Spleen (tissue), 13 donors: Measurements from ENCODE around the gene PLXNB1. TPM values are rescaled to one million over a fixed set of nuclear protein-coding genes. Genes with fewer than 3 reads are reported as not detected.

ENCODE experiments used
- DNase-seq: peaks from one replicate; pipeline ENCODE4 v3.0.0-alpha.2; 2020
- H3K27ac ChIP-seq, 8 donors: fragments of 200-600 bp; sonication (generic) in 7 of 8; 1 replicate in 4 of 8; 2 replicates in 4 of 8; pipeline versions ENCODE4 v1.5.0 to v1.8.0; 2016 to 2021; ENCODE audit warnings: inconsistent platforms in 4 of 8, mild to moderate bottlenecking in 4 of 8, moderate library complexity in 1 of 8
- H3K27me3 ChIP-seq, 7 donors: fragments of 200-600 bp; sonication (generic) in 6 of 7; replicated peaks in 1 of 7; 1 replicate in 4 of 7; 2 replicates in 3 of 7; pipeline versions ENCODE4 v1.5.0 to v1.8.0; 2016 to 2021; ENCODE audit warnings: inconsistent platforms in 3 of 7, mild to moderate bottlenecking in 1 of 7
- H3K36me3 ChIP-seq, 6 donors: fragments of 200-600 bp; sonication (generic) in 5 of 6; 1 replicate in 4 of 6; 2 replicates in 2 of 6; pipeline versions ENCODE4 v1.5.0 to v1.8.0; 2016 to 2021; ENCODE audit warnings: inconsistent platforms in 2 of 6
- H3K4me1 ChIP-seq, 6 donors: fragments of 200-600 bp; sonication (generic) in 5 of 6; 1 replicate in 3 of 6; 2 replicates in 3 of 6; pipeline versions ENCODE4 v1.5.0 to v1.8.0; 2016 to 2021; ENCODE audit warnings: inconsistent platforms in 3 of 6
- H3K4me3 ChIP-seq, 8 donors: fragments of 200-600 bp; sonication (generic) in 7 of 8; 1 replicate in 4 of 8; 2 replicates in 4 of 8; pipeline versions ENCODE4 v1.5.0 to v1.8.0; 2016 to 2021; ENCODE audit warnings: inconsistent platforms in 4 of 8, mild to moderate bottlenecking in 4 of 8, moderate library complexity in 2 of 8
- H3K9me3 ChIP-seq, 8 donors: fragments of 200-600 bp; sonication (generic) in 7 of 8; 1 replicate in 4 of 8; 2 replicates in 4 of 8; pipeline versions ENCODE4 v1.5.0 to v1.8.0; 2016 to 2021; ENCODE audit warnings: inconsistent platforms in 4 of 8
- CTCF ChIP-seq, 11 experiments: fragments of 200-600 bp in 7 of 11; fragments of 450-650 bp in 4 of 11; sonication (generic) in 4 of 11; IDR thresholded peaks in 8 of 11; conservative IDR thresholded peaks in 3 of 11; 1 replicate in 7 of 11; 2 replicates in 4 of 11; pipeline versions ENCODE4 v1.4.0 to v1.8.0; 2016 to 2021; ENCODE audit warnings: antibody characterized with exemption in 11 of 11, inconsistent platforms in 4 of 11, mild to moderate bottlenecking in 1 of 11
- POLR2A ChIP-seq, 3 donors: fragments of 450-650 bp; IDR thresholded peaks; one replicate each; pipeline ENCODE4 v1.5.1; 2017; ENCODE audit warnings: antibody characterized with exemption in 3 of 3, mild to moderate bottlenecking in 1 of 3
- POLR2AphosphoS5 ChIP-seq, 3 donors: sonication (generic); formaldehyde crosslinking; IDR thresholded peaks; one replicate each; pipeline ENCODE4 v1.5.1; 2017; ENCODE audit warnings: antibody characterized with exemption in 3 of 3
- WGBS, 5 donors: extraction: QIAGEN DNeasy Blood & Tissue Kit in 3 of 5; methylation state at CpG; one replicate each; pipeline versions ENCODE4 v1.1.5 to v1.1.7; 2013 to 2018; 5-methylcytosine and 5-hydroxymethylcytosine counted together
- intact Hi-C: fragments of 100-400 bp; cut with DNase I; formaldehyde crosslinking; loops from one replicate; pipeline ENCODE4 v1.15.0; 2023; ENCODE audit warnings: low total_unique reads
- long read RNA-seq, 2 donors: transcript quantifications; one replicate each; lab custom pipeline, GENCODE V29; 2026
- polyA plus RNA-seq, 3 donors: library from polyadenylated mRNA; stranded (reverse); fragments of 200-250 nt; gene quantifications; one replicate each; pipeline ENCODE4 v1.2.1, GENCODE V29; 2013
- total RNA-seq, 7 donors: library from RNA; depleted of rRNA in 3 of 7; stranded (reverse); fragments of >200 nt in 3 of 7; fragmentation: NEBNext Ultra II Directional in 4 of 7; extraction: Animal tissue kit (Norgen Biotek cat#: 25700) in 4 of 7; gene quantifications; one replicate each; pipeline versions ENCODE4 v1.1.0 to v1.2.1, GENCODE V29; 2016 to 2021
- donor health status: healthy with polysubstance abuse.
- donor health status: DM: no; HTN: no; CAD: no; lungs with moderate emphysema.
- donor health status: DM: no; HTN: no; CAD: no.
- donor health status: Bipolar disorder and iron deficiency.
- donor health status: healthy.
- donor health status: DM: no; HTN: no; CAD: no.
- donor health status: DM: yes; HTN: yes; CAD: no.

PLXNB1 gene
- total RNA-seq: 10 to 100 TPM; 31.8 to 95.9 (median 58.2) TPM
- polyA plus RNA-seq: 10 to 100 TPM; 12.3 to 58.3 (median 35.8) TPM
- long read RNA-seq, donor 1: 0 reads
- long read RNA-seq, donor 2, partial matches to known transcripts: 0 of 1 reads
- long read RNA-seq, donor 2, other reads (novel, unspliced or antisense): 0 of 1 reads

GRCh38 chr3:48429960-48430707 lies at the start of gene PLXNB1:
PLXNB1 (minus strand) TSS chr3:48430086; CDS start chr3:48424611, 5,475 bp downstream.
- peak; percentile 73 for DNase-seq
- Histone ChIP-seq H3K4me3 (peak within 1 kb of the TSS; percentile 70 to 83 (median 76)), H3K27ac (peak within 1 kb of the TSS; percentile 70 to 89 (median 86)), H3K27me3 (peaks cover 0 to 25% (median 9%) of the 10 kb centered on the region in 7 donors), H3K4me1 (peaks cover 8 to 95% (median 57%) of the 10 kb centered on the region in 6 donors), H3K9me3 (no peaks in the 10 kb centered on the region), H3K36me3 (peaks cover 0 to 34% (median 18%) of the 10 kb centered on the region in 6 donors)
- intact Hi-C loops: loop anchor here (10.0 kb wide), 1 partner anchor 155 kb away; no protein-coding TSS in a partner anchor
- TF ChIP-seq POLR2A (IDR thresholded peaks at IDR 0.05) (no peak), POLR2AphosphoS5 (IDR thresholded peaks at IDR 0.05) (peak in 1 of 3 donors; percentile 13), CTCF (IDR thresholded peaks at IDR 0.05 in 8 of 11, conservative IDR thresholded peaks at IDR 0.05 in 3 of 11) (no peak)
- WGBS, 5 donors: 17 to 25% (median 20%) methylated on average over 13 to 15 of the region's 15 CpGs

- H3K4me3 ChIP-seq: peak overlapping the region in 5 of 8 donors; percentile 2 to 64 (median 21)
These were observed 49.0 kb upstream of the PLXNB1 start for GRCh38 chr3:48478626-48479555.

GRCh38 chr3:48477959-48478520 lies 48.2 kb upstream of the PLXNB1 start:
- intact Hi-C loops: no loop called here
- no peak for DNase-seq
- 83 to 93% (median 88%) methylated on average over 8 to 9 of the region's 9 CpGs for WGBS, 5 donors
- peak overlapping the region; percentile 41 to 99 (median 83) for H3K27ac ChIP-seq
- peaks cover 15 to 78% (median 51%) of the 10 kb centered on the region in 6 donors for H3K4me1 ChIP-seq
- H3K36me3 ChIP-seq: peaks cover 0 to 57% (median 0%) of the 10 kb centered on the region in 6 donors
- peak overlapping the region in 3 of 8 donors; percentile 17 to 64 (median 29) for H3K4me3 ChIP-seq
- no peaks in the 10 kb centered on the region for H3K27me3 ChIP-seq
- TF ChIP-seq CTCF (IDR thresholded peaks at IDR 0.05 in 8 of 11, conservative IDR thresholded peaks at IDR 0.05 in 3 of 11) (no peak), POLR2A (IDR thresholded peaks at IDR 0.05) (no peak), POLR2AphosphoS5 (IDR thresholded peaks at IDR 0.05) (no peak)
- H3K9me3 ChIP-seq: no peaks in the 10 kb centered on the region

More at GRCh38 chr3:48478626-48479555, 49.0 kb upstream of the PLXNB1 start:
- Histone ChIP-seq H3K4me1 (peaks cover 7 to 69% (median 43%) of the 10 kb centered on the region in 6 donors), H3K27me3 (no peaks in the 10 kb centered on the region), H3K27ac (peak overlapping the region; percentile 41 to 99 (median 83)), H3K36me3 (peaks cover 0 to 57% (median 0%) of the 10 kb centered on the region in 6 donors), H3K9me3 (no peaks in the 10 kb centered on the region)
- DNase-seq: peak; percentile 90
- intact Hi-C loops: no loop called here
- TF ChIP-seq CTCF (IDR thresholded peaks at IDR 0.05 in 8 of 11, conservative IDR thresholded peaks at IDR 0.05 in 3 of 11) (peak in 2 of 11 experiments; percentile 8 to 9), POLR2A (IDR thresholded peaks at IDR 0.05) (no peak), POLR2AphosphoS5 (IDR thresholded peaks at IDR 0.05) (peak in 2 of 3 donors; percentile 52 to 55)
- 40 to 48% (median 44%) methylated on average over 19 of the region's 19 CpGs for WGBS, 5 donors
